Suprapubic skin (tissue), 3 donors: ENCODE results near the gene SENP1.

Experiments used
- CTCF ChIP-seq, 2 donors: fragments of 200-600 bp in 1 of 2; fragments of 450-650 bp in 1 of 2; sonication (generic) in 1 of 2; IDR thresholded peaks; one replicate each; pipeline ENCODE4 v1.5.1; 2016 to 2019; ENCODE audit warnings: antibody characterized with exemption in 2 of 2, mild to moderate bottlenecking in 1 of 2, moderate library complexity in 1 of 2
- POLR2A ChIP-seq, 2 donors: fragments of 450-650 bp; IDR thresholded peaks; one replicate each; pipeline ENCODE4 v1.6.1; 2017; ENCODE audit warnings: antibody characterized with exemption in 2 of 2, mild to moderate bottlenecking in 2 of 2, moderate library complexity in 2 of 2

- TF ChIP-seq CTCF (IDR thresholded peaks at IDR 0.05): no peak
- no peak for TF ChIP-seq POLR2A (IDR thresholded peaks at IDR 0.05)
Observed at GRCh38 chr12:48135027-48135426, 29.1 kb upstream of the SENP1 start.
